ENCODE results near the gene CSH2.

The CSH2 gene

DNA sequence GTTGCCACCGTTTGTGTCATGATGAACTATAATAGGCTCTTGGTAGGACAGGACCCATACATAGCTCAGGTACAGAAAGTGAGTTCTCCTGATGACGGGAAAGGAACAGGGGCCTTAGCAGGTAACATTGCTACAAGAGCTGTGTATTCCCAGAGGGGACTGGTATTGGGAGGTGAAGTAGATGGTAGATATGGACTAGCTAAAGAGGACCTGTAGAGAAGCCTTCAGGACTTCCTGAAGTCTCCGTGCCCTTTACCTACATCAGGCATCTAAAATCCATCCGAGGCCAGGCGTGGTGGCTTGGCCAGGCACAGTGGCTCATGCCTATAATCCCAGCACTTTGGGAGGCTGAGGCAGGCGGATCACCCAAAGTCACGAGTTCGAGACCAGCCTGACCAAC, 18.3 kb downstream of the CSH2 start:
- DNase-seq (ENCODE audit: low spot score): no peak

DNA sequence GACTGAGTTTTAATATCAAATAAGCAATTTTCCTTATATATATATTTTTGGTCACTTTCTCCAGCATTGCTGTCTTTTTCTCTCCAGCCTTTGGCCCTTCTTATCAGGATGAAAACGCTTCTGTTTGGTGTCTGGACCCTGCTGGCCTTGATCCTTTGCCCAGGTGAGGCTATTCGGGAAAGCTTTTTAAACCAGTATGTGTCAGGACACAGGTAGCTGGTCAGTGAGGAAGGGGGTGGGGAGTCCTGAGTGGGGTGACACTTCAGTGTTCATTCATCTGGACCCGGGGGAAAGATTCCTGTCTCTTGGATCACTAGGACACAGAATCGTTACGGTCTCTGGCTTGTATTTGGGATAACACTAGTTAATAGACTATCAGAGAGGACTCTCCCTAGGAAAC, 18.8 kb downstream of the CSH2 start:
- DNase-seq (ENCODE audit: low spot score): no peak

DNA sequence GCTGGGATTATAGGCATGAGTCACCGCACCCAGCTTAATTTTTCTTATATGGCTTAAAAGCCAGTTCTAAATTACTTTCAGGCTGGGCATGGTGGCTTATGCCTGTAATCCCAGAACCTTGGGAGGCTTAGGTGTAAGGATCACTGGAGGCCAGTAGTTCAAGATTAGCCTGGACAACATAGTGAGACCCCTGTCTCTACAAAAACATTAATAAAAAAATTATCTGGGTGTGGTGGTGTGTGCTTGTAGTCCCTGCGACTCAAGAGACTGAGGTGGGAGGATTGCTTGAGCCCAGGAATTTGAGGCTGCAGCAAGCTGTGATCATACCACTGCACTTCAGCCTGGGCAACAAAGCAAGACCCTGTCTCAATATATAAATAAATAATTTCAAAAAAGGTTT, 20.2 kb downstream of the CSH2 start:
- DNase-seq (ENCODE audit: low spot score): no peak

DNA sequence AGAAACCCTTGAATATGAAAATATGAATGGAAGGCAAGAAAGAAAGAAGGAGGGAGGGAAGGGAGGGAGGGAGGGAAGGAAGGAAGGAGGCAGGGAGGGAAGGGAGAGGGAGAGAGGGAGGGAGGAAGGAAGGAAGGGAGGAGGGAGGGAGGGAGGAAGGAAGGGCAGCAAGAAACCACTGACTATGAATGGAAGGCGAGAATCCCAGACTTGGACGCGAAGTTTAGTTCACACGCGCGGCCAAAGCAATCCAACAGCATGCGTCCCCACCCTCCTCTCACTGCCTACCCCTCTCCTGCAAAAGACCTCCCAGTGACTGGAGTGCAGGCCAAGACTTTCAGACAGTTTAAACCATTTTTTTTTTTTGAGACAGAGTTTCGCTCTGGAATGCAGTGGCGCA, 23.1 kb downstream of the CSH2 start:
- DNase-seq (ENCODE audit: low spot score): no peak

DNA sequence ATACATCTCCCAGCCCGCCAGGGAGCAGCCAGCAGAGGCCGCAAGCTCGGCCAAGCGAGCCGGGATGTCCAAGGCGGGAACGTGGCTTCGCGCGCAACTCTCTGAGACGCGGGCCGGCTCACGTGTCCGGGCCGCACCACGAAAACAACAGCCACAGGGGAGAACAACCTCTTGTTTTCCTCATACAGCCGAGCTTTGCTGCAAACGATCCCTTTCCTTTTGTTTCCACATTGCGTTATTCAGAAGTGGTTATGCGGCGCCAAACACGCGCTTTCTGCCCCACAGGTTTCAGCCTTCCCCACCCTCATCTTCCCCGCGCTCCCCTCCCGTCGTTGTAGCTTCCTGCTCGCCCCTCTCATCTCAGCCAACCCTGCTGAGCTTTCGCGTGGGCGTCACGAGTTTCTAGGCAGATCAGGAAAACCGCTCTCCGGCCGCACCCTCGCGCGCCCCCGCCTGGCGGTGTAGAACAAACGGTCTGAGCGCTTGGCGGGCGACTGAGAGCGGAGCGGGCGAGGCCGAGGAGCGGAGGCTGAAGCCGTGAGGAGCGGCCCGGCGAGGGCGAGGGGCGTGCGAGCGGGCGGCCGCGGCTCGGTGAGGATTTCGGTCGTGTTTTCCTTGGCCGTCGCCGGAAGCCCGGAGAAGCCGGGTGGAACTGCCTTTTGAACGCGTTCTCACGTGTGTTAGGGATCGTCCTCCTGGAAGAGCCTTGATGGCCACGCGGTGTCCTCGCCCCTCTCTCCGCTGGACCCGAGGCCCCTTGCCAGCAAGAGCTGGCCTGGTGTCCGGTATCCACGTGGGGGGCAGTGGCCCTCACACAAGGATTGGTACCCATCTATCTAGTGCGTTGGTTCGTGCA, 24.4 kb downstream of the CSH2 start:
- DNase-seq (ENCODE audit: low spot score): peak; percentile 92

DNA sequence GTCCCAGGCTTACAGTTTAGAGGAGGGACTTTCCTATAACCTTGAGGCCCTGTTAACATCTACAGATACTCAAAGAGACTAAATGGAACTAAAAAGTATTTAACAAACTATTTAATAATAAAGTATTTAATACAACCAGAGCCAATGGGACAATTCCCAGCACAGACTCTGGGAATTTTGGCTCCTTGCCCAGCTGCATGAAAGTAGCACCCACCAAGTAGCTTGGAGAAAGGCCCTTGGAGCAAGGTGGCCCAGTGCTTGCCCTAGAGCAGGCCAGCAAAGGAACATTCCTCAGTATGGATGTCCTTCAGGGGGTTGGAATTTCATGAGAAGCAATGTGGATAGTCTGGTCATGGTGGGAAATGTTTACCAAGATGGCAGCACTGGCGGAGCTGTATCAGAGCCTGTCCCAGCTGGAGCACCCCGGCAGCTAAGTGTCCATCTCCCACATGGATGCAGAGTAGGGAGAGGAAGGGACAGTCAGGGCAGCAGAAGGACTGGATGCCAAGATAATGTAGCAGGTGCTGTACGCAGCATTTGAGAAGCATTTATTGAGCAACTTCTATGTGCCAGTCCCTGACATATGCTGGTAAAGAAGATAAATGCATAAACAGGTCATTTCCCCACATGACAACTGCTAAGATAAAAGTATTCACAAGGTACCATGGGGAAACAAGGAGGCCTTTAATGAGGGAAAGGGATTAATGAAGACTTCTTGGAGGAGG, 25.8 kb downstream of the CSH2 start:
- no peak for DNase-seq (ENCODE audit: low spot score)

DNA sequence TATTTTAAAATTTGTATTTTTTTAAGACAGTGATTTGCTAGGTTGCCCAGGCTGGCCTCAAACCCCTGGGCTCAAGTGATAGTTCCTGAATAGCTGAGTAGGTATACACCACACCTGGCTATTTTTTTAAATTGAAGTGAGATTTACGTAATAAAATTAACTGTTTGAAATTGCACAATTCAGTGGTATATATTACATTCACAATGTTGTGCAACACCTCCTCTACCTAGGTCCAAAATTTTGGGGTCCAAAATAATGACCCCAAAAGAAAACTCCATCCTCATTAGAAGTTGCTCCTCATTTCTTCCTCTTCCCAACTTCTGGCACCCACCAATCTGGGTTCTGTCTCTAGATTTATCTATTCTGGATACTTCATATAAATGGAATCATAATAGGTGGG, 28.0 kb downstream of the CSH2 start:
- DNase-seq (ENCODE audit: low spot score): no peak

DNA sequence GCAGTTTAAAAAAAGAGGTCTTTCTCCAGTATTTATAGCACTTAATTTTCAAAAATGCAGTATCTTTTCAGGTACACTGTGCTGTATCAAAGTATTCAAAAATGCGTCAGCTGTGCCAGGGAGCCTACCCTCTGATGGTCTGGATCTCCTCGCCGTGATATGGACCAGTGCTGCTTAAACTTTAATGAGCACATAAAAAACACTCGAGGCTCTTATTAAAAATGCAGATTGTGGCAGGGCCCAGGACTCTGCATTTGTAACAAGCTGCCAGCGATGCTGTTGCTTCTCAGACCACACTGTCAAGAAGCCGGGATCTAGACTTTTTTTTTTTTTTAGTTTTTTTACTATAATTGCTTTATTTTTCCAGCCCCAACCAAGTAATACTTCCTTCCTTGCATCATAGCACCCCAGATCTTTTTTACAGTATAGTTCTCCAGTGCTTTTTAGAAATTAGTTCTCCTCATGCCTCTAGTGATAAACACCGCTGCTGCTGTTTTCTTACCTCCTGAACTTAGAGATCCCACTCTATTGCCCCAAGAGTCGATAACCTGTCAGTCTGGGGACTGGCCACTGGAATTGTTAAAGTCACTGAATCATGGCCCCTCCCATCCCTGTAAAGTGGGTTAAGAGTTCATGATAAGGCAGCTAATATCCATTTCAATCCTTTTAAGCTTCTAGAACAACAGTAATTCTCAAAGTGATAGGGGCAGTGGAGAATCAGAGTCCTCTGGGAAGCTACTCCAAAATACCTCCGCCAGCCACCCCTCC, 29.4 kb downstream of the CSH2 start:
- DNase-seq (ENCODE audit: low spot score): no peak

DNA sequence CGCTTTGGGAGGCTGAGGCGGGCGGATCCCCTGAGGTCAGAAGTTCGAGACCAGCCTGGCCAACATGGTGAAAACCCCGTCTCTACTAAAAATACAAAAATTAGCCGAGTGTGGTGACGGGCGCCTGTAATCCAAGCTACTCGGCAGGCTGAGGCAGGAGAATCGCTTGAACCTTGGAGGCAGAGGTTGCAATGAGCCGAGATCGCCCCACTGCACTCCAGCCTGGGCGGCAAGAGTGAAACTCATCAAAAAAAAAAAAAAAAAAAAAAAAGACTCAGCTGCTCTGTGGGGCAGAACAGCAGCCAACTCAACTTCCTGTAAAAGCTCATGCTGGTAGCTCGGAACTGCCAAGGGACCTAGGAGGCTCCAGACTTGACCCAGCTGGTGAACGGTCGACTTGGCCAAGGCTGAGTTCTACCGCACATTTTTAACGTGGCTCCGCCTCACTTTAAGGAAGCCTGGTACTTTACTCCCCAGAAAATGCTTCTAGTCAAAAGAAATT, 30.0 kb downstream of the CSH2 start:
- DNase-seq (ENCODE audit: low spot score): peak; percentile 86

DNA sequence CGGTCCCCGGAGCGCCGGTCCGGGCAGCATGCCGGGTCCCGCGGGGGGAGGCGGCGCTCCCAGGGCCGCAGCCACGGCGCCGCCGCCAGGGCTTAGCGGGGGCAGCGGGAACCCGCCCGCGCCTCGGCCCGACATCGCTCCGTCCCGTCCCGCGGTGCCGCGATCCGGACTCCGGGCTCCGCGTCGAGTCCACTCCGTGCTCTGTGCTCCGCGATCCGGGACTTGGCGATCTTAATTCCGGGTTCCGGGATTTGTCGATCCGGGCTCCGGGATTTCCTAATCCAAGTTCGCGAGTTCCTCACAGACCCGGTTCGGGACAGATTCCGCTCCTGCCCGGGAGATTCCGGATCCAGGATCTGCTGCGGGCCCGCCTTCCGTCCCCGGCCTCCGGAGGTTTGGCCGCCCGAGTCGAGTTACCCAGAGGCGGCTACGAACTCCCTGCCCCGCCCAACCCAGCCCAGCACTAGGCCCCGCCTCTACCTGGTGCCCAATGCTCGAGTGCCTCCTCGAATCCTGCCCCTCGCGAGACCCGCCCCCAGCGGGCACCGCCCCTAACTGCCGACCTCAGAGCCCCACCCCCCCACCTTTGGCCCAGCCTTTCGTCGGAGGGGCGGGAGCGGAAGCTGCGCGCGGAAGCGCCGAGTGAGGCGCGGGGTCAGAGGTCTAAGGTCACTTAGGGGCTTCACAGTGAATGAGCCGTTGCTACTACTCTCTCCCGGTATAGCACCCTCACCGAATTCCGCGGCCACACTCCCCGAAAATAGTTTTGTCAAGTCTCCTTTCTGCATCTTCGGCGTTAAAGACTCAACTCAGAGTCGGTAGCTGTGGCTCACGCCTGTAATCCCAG, 30.7 kb downstream of the CSH2 start, which contains the start of gene SMARCD2:
Gene SMARCD2 (minus strand): TSS at position 146 of the 847 bp plus-strand sequence. CDS start 11 bp downstream, at position 135.
- DNase-seq (ENCODE audit: low spot score): peak; percentile 99

DNA sequence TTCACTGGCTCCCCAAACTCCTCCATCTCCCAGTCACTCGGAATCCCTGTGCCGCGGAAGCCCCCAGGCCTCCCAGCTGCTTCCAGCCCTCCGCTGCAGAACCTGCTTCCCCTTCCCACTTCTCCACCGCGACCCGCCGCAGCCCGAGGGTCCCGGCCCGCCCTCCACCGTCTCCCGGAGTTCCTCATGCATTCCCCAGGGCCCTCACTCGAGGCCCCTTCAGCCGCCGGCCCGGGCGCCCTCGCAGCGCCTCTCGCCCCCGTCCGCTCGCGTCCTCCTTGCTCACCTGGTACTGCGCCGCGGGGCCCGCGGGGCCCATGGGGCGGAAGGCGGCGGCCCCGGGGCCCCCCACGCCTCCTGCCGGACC, 31.3 kb downstream of the CSH2 start:
- DNase-seq (ENCODE audit: low spot score): no peak

DNA sequence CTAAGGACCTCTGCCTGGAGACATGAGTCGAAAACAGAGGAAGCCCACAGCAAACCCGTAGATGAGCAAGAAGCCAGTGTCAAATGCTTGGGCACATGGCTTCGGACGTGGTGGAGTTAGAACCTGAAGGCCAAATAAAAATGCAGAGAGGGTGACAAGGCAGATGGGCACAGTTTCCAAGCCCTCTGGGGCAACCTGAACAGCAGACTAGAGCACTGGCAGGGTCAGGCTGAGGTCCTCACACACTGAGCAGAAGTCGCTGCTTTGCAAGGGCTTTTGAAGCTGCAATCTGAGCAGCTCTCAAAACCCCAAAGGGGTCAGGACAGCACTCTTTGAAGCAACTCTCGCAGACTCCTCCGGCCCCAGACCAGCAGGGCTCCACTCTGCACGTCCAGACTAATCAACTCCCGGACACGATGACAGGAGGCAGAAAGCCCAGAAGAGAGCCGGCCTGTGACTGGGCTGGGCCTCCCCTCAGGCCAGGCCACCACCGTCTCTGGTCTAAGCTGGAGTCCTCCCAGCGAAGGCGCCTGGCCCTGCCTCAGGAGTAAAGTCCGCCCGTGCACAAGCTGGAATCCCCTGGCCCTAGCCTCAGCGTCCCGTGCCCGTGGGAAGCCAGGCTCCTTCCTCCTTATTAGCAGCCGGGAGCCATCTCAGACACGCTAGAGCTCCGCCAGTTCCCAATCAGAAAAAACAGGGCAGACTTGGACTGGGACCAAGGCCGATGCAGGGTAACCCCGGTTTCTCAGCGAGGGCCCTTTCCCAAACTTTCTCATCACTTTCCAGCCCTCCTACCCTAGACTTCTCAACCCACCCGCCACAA, 31.9 kb downstream of the CSH2 start:
- DNase-seq (ENCODE audit: low spot score): peak; percentile 51

DNA sequence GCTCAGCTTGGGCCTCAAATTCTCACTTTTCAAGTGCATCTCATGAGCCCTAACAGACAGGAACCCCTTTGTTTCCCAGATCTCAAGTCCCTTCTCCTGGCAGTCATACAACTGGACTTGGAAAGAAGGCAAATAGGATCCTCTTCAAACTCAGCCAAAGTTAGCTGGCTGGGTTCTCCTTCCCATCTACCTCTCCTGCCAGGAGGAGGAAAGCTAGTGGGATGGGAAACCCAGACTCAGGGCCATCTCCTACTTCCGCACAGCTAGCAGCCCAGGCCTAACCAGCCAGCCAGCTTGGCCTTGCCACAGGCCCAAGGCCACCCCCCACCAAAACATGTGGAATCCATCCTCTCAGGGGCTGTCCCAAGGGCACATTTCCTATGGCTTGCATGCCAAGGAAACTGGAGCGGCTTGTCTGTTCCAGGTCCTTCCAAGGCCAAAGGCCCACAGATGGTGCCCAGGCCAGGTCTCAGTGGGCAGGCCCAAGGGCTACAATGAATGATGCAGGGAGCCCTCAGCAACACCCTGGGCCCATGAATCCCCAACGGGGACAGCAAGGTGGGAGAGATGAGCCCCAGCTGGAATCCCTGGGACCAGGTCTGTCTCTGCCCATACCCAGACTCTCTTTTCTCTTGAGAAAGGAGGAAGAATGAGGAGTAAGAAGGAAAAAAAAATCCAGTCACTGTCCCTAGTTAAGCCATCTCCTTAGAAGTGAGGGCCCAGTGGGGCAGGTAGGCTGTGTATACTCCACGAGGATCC, 32.7 kb downstream of the CSH2 start:
- no peak for DNase-seq (ENCODE audit: low spot score)

DNA sequence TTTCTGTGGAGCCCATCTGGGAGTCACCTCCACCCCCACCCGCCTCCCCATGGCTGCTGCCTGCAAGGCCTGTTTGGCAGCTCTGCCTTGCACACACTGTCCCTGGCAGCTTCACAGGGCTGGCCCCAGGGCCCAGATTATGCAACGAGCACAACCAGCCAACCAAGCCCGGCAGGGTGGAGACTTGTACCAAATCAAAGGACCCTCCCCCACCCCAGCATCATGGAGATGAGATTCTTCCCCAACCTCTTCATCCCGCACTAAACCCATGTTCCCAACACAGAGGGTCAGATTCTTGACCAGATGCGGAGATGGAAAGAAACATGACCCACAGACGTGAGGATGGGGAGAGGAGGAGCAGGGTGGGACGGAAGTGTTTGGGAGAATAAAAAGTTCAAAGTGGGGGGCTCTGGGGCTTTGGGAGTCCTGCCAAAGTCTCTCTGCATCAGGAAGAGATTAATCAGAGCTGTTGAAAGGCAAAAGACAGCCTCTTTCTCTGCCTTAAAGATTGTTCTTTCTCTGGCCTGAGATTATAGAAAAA, 34.8 kb downstream of the CSH2 start:
- no peak for DNase-seq (ENCODE audit: low spot score)

DNA sequence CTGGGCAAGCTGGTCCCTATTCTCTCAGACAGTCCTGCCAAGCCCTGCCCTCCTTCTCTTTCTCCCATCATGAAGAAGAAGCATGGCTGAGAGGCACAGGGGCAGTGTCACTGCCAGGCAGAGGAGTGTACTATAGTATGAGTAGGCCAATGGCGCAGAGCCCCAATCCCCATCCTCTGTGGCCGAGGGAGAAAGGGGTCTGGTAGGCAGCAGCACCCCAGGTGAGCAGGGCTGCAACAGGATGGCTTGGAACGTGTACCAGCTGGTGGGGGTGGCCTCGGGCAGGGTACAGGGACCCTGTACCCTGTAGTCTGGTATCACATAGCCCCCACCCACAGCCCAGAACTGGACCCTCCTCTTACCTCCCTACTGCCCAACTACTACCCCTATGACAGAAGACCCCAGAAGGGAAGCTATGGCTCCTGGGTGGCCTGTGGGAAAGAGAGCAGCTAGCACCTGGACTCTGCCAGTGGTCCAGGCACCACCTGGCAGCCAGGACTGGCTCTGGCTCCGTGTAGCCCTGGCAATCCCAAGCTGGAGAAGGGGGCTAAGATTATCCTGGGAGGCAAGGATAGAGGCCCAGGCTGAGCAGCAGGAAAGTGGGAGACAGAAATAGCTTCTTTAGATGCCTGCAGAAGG, 35.4 kb downstream of the CSH2 start:
- DNase-seq (ENCODE audit: low spot score): no peak

DNA sequence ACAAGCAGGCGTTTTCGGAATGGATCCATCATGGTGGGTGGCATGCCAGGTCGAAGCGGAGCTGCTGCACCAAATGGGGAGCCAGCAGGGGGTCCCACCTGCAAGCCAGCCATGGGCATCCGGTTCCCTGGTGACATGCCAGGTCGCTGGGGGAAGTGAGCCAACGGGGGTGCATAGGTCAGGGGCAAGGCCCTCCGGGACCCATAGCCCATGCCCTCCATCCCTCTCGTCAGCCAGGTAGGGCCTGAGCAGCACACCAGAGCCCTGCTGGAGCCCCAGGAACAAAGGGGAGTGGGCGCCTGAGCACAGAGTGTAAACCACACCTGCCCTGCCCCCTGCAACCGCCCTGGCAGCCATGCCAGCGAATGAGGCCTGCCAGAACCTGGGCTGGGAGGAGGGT, 36.0 kb downstream of the CSH2 start:
- DNase-seq (ENCODE audit: low spot score): no peak

DNA sequence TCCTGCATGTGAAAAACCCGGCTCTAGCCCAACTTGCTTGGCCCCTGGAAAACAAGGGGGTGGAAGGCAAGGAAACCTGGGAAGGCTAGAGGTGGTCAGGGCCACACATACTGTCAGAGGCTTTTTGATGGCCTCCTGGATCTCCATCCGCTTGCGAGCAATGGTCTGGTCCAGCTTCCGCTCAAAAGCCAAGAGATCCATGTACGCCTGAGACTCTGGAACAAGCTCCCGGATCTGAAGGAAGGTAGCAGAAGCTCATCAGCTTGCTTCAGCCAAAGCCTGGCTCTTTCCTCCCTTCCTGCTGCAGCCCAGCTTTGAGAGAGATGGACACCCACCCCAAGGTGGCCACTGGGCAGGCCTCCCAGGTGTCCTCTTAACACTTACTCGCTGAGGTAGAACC, 36.7 kb downstream of the CSH2 start:
- no peak for DNase-seq (ENCODE audit: low spot score)

DNA sequence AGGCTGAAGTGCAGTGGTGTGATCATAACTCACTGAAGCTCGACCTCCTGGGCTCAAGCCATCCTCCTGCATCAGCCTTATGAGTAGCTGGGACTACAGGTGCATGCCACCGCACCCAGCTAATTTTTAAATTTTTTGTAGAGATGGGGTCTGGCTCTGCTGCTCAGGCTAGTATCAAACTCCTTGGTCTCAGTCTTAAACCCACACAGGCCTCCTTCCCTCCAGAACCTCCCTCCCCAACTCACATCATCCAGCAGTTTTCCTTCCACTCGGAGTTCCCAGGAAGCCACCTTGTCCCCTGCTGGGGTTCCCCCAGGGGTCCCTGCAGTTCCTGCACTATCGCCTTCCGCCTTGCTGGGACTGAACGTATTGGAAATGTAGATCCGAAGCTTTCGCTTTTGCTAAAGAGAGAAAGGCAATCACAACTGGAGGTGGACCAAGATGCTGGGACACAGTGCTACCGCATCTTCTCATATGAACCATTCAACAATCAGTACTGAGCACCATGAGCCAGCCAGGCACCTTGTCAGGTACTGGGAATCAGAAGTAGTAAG, 38.2 kb downstream of the CSH2 start:
- DNase-seq (ENCODE audit: low spot score): no peak
